HepG2 (cell line): ENCODE results near the gene ARF4. TPM values are rescaled to one million over a fixed set of nuclear protein-coding genes. Genes with fewer than 3 reads are reported as not detected.
A peak's percentile ranks its signal among the peaks of the same experiment; 100 is the strongest.

Source experiments
- AGO1 ChIP-seq: fragments of 200-400 bp; formaldehyde crosslinking; IDR thresholded peaks from 2 replicates; pipeline ENCODE4 v1.6.1; 2017; ENCODE audit warnings: mild to moderate bottlenecking, low read depth, low read length, moderate library complexity; ENCODE audit not compliant: poor library complexity, severe bottlenecking
- CC2D1A ChIP-seq: sonication (generic); formaldehyde crosslinking; IDR thresholded peaks from 2 replicates; pipeline ENCODE4 v1.8.1; 2023; ENCODE audit warnings: mild to moderate bottlenecking, missing genetic modification reagents
- CEBPZ ChIP-seq: IDR thresholded peaks from 2 replicates; pipeline ENCODE4 v1.6.1; 2012; ENCODE audit warnings: low read length, improper control_type of control experiment
- DZIP1 ChIP-seq: sonication (generic); formaldehyde crosslinking; IDR thresholded peaks from 2 replicates; pipeline ENCODE4 v1.5.0; 2020; ENCODE audit warnings: mild to moderate bottlenecking, missing genetic modification reagents
- HHEX ChIP-seq: IDR thresholded peaks from 2 replicates; pipeline ENCODE4 v1.6.1; 2016; ENCODE audit warnings: control low read depth
- MTA1 ChIP-seq: sonication (generic); formaldehyde crosslinking; IDR thresholded peaks from 2 replicates; pipeline ENCODE4 v1.4.0; 2020; ENCODE audit warnings: missing genetic modification reagents, mild to moderate bottlenecking, borderline replicate concordance
- MTF1 ChIP-seq: sonication (generic); formaldehyde crosslinking; IDR thresholded peaks from 2 replicates; pipeline ENCODE4 v1.5.0; 2020; ENCODE audit warnings: missing genetic modification reagents
- PITX1 ChIP-seq: sonication (generic); formaldehyde crosslinking; IDR thresholded peaks from 2 replicates; pipeline ENCODE4 v1.5.1; 2020; ENCODE audit warnings: mild to moderate bottlenecking, missing genetic modification reagents
- RAD21 ChIP-seq: fragments of 450-650 bp; formaldehyde crosslinking; IDR thresholded peaks from 2 replicates; pipeline ENCODE4 v1.5.0; 2020; ENCODE audit warnings: mild to moderate bottlenecking
- TFE3 ChIP-seq: IDR thresholded peaks from 2 replicates; pipeline ENCODE4 v1.6.1; 2016
- ZNF234 ChIP-seq: sonication (generic); formaldehyde crosslinking; conservative IDR thresholded peaks from 2 replicates; pipeline ENCODE4 v1.5.1; 2020; ENCODE audit warnings: mild to moderate bottlenecking, missing genetic modification reagents
- ZNF264 ChIP-seq: sonication (generic); formaldehyde crosslinking; IDR thresholded peaks from 2 replicates; pipeline ENCODE4 v1.4.0; 2020; ENCODE audit warnings: missing genetic modification reagents
- ZNF670 ChIP-seq: sonication (generic); formaldehyde crosslinking; IDR thresholded peaks from 2 replicates; pipeline ENCODE4 v1.8.0; 2022; ENCODE audit warnings: mild to moderate bottlenecking, missing genetic modification reagents, borderline replicate concordance
- ZNF883 ChIP-seq: sonication (generic); formaldehyde crosslinking; IDR thresholded peaks from 2 replicates; pipeline ENCODE4 v1.5.1; 2020; ENCODE audit warnings: mild to moderate bottlenecking, missing genetic modification reagents; ENCODE audit errors: not compliant biosample characterization
- polyA plus RNA-seq, 8 experiments: library from polyadenylated mRNA; depleted of rRNA in 3 of 8; stranded (reverse) in 7 of 8; unstranded in 1 of 8; fragments of >200 nt; fragmentation: Illumina TruSeq in 4 of 8; extraction: Trizol in 4 of 8; gene quantifications; 2 replicates each; pipeline versions ENCODE4 v1.2.1 to v1.2.3, GENCODE V29; 2011 to 2016; ENCODE audit warnings: low read depth in 4 of 8, missing spikeins in 1 of 8, mixed read lengths in 1 of 8; ENCODE audit not compliant: insufficient read depth in 1 of 8
- total RNA-seq, 5 experiments: library from RNA; depleted of rRNA; stranded (reverse); fragments of >200 nt; fragmentation: Illumina TruSeq; extraction: Trizol; gene quantifications; 2 replicates each; pipeline ENCODE4 v1.2.3, GENCODE V29; 2016; ENCODE audit warnings: low read depth in 1 of 5
- TF ChIP-seq, protein P1 (sequence below), 2 experiments: fragments of 450-650 bp in 1 of 2; sonication (generic) in 1 of 2; formaldehyde crosslinking; IDR thresholded peaks; 2 replicates each; pipeline versions ENCODE4 v1.5.0 to v1.8.0; 2020 to 2022; ENCODE audit warnings: mild to moderate bottlenecking in 1 of 2, missing genetic modification reagents in 1 of 2
- TF ChIP-seq, protein P2 (sequence below): sonication (generic); formaldehyde crosslinking; IDR thresholded peaks from 2 replicates; pipeline ENCODE4 v1.4.0; 2020; ENCODE audit warnings: low read depth, missing genetic modification reagents

The ARF4 gene
- total and polyA plus RNA-seq, 2 of the 13 experiments (the other 11 are each of a cell fraction or from before 2014, with no cell fraction given) = 184 to 250 TPM

DNA sequence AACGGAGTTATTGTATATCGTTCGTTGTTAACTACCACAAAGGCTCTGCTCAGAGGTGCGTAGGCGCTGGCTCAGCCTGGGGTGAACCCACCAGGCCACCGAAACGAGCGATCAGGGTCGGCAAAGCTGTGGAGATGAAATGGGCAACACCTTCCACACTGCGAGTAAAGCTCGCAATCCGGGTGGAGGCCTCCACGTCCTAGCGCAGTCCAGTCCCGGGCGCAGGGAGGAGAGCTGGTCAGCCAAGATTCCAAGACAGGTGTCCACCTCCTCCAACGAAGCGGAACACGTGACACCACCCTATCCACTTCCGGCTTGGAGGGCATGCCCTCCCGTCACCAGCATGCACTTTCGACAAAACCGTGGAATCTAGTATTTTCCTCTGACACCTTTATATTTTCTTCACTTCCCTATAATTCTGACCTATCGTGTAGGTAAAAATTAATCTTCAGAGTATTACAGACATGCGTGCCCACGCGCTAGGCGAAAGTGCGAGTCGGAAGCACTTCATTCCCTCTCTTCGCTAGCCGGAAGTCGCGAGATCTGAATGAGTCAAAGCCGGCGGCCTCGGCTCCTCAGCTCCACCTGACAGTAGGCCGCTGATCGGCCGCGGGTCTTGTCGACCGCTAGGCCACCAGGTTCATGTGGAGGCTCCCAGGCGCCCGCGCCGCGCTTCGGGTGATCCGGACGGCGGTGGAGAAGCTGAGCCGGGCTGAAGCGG, 41.2 kb downstream of the ARF4 start, which contains the start of gene PDE12 (continued):
- TF ChIP-seq ZNF234 (CRISPR knock-in tag) = peak; percentile 83; the same call in 1 of the 2 replicates
- peak; percentile 97 for TF ChIP-seq TFE3
- TF ChIP-seq, protein P1, sequence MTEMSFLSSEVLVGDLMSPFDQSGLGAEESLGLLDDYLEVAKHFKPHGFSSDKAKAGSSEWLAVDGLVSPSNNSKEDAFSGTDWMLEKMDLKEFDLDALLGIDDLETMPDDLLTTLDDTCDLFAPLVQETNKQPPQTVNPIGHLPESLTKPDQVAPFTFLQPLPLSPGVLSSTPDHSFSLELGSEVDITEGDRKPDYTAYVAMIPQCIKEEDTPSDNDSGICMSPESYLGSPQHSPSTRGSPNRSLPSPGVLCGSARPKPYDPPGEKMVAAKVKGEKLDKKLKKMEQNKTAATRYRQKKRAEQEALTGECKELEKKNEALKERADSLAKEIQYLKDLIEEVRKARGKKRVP (CRISPR knock-in tag; IDR thresholded peaks at IDR 0.05) = peak in 1 of 2 experiments; percentile 74; a peak in 1 of 4 replicates
- TF ChIP-seq MTA1 = peak; percentile 35; the same call in 1 of the 2 replicates
- peak; percentile 29 for TF ChIP-seq ZNF883 (CRISPR knock-in tag)
- TF ChIP-seq CC2D1A (CRISPR knock-in tag) = no peak
- TF ChIP-seq DZIP1 (CRISPR knock-in tag) = peak; percentile 46
- TF ChIP-seq ZNF264 (CRISPR knock-in tag) = peak; percentile 74; the same call in 1 of the 2 replicates
- TF ChIP-seq ZNF670 = peak; percentile 81; the same call in 1 of the 2 replicates
- TF ChIP-seq, protein P2, sequence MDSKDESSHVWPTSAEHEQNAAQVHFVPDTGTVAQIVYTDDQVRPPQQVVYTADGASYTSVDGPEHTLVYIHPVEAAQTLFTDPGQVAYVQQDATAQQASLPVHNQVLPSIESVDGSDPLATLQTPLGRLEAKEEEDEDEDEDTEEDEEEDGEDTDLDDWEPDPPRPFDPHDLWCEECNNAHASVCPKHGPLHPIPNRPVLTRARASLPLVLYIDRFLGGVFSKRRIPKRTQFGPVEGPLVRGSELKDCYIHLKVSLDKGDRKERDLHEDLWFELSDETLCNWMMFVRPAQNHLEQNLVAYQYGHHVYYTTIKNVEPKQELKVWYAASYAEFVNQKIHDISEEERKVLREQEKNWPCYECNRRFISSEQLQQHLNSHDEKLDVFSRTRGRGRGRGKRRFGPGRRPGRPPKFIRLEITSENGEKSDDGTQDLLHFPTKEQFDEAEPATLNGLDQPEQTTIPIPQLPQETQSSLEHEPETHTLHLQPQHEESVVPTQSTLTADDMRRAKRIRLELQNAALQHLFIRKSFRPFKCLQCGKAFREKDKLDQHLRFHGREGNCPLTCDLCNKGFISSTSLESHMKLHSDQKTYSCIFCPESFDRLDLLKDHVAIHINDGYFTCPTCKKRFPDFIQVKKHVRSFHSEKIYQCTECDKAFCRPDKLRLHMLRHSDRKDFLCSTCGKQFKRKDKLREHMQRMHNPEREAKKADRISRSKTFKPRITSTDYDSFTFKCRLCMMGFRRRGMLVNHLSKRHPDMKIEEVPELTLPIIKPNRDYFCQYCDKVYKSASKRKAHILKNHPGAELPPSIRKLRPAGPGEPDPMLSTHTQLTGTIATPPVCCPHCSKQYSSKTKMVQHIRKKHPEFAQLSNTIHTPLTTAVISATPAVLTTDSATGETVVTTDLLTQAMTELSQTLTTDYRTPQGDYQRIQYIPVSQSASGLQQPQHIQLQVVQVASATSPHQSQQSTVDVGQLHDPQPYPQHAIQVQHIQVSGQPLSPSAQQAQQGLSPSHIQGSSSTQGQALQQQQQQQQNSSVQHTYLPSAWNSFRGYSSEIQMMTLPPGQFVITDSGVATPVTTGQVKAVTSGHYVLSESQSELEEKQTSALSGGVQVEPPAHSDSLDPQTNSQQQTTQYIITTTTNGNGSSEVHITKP = peak; percentile 46; the same call in 1 of the 2 replicates
- no peak for TF ChIP-seq AGO1
- no peak for TF ChIP-seq MTF1 (CRISPR knock-in tag)
- TF ChIP-seq CEBPZ = no peak
- peak; percentile 57 for TF ChIP-seq PITX1 (CRISPR knock-in tag)
- TF ChIP-seq RAD21 = peak; percentile 34; the same call in 1 of the 2 replicates
- peak; percentile 28; the same call in 1 of the 2 replicates for TF ChIP-seq HHEX (CRISPR knock-in tag)
